Lower leg skin (tissue), 3 donors: ENCODE results near the gene CLASP2.

Experiments
- CTCF ChIP-seq, 3 donors: fragments of 450-650 bp; IDR thresholded peaks; one replicate each; pipeline ENCODE4 v1.5.1; 2016; ENCODE audit warnings: antibody characterized with exemption in 3 of 3, mild to moderate bottlenecking in 3 of 3, moderate library complexity in 2 of 3
- POLR2A ChIP-seq, 2 donors: fragments of 450-650 bp; IDR thresholded peaks; one replicate each; pipeline ENCODE4 v1.6.1; 2016 to 2017; ENCODE audit warnings: antibody characterized with exemption in 2 of 2, mild to moderate bottlenecking in 1 of 2, moderate library complexity in 1 of 2

- TF ChIP-seq CTCF (IDR thresholded peaks at IDR 0.05) (no peak), POLR2A (IDR thresholded peaks at IDR 0.05) (no peak)
These were observed 191.3 kb downstream of the CLASP2 start for GRCh38 chr3:33526787-33527186.
